ENCODE measurements around the gene ATP6V0B. TPM values are rescaled to one million over a fixed set of nuclear protein-coding genes. Genes with fewer than 3 reads are reported as not detected.
A peak's percentile ranks its signal among the peaks of the same experiment; 100 is the strongest.

Gene ATP6V0B
- total and polyA plus RNA-seq, 2 of the 8 experiments (the other 6 are each of a cell fraction or from before 2014, with no cell fraction given): 105 to 308 TPM

GRCh38 chr1:43930168-43930948 lies 44.4 kb upstream of the ATP6V0B start:
- H3K23ac ChIP-seq (ENCODE audit: insufficient read length): no peak overlapping the region
- H3K9ac ChIP-seq (replicated peaks in 1 of 4; ENCODE audit: extremely low read depth in 1 of 4, low read depth in 3 of 4, low read length in 3 of 4): no peak overlapping the region
- H2BK20ac ChIP-seq (ENCODE audit: low read length): no peak overlapping the region
- POLR2A ChIA-PET (ENCODE audit: partially characterized antibody): interaction anchor here (0.7 to 8.0 kb wide), 12 partner anchors 9 to 223 kb away, joined by 3 to 89 read pairs (median 3); partner anchors contain the start of genes IPO13 and ST3GAL3
- FAIRE-seq (no peak), DNase-seq (ENCODE audit: low read depth in 1 of 2, low spot score in 2 of 2) (peak in 1 of 2 experiments; percentile 68)
- H4K20me1 ChIP-seq (replicated peaks in 1 of 2; ENCODE audit: control insufficient read depth in 1 of 2, insufficient read depth in 2 of 2, low read length in 2 of 2): no peaks in the 10 kb centered on the region
- H2BK120ac ChIP-seq (replicated peaks; ENCODE audit: low read depth, low read length): no peak overlapping the region
- no peak overlapping the region for H4K8ac ChIP-seq (ENCODE audit: extremely low read depth, insufficient read depth, low read length)
- peaks cover 9 to 22% (median 17%) of the 10 kb centered on the region in 4 experiments for H3K4me1 ChIP-seq (replicated peaks in 1 of 4; ENCODE audit: control insufficient read depth in 3 of 4, insufficient read depth in 4 of 4, low read length in 3 of 4)
- H3K4me3 ChIP-seq (ENCODE audit: extremely low read depth in 1 of 4, insufficient read depth in 2 of 4, low read depth in 3 of 4, low read length in 4 of 4): no peak overlapping the region
- H2AK5ac ChIP-seq (ENCODE audit: low read depth, low read length): no peak overlapping the region; the same call in 1 of the 2 replicates
- no peak overlapping the region for H2AFZ ChIP-seq (ENCODE audit: low read length)
- no peak overlapping the region for H3K4me2 ChIP-seq (ENCODE audit: insufficient read depth in 1 of 2, low read depth in 2 of 2, low read length in 2 of 2)
- H4K91ac ChIP-seq (replicated peaks; ENCODE audit: insufficient read length, low read length): peak overlapping the region; percentile 22
- H3K4ac ChIP-seq (replicated peaks; ENCODE audit: insufficient read length, low read depth, low read length): no peak overlapping the region
- H3K27me3 ChIP-seq (replicated peaks in 1 of 4; ENCODE audit: control insufficient read depth in 3 of 4, extremely low read depth in 1 of 4, insufficient read depth in 3 of 4, low read length in 3 of 4): peaks cover 0 to 8% (median 4%) of the 10 kb centered on the region in 4 experiments; a peak in 5 of 7 replicates
- H2BK15ac ChIP-seq (ENCODE audit: low read length): peak overlapping the region; percentile 89; the same call in 1 of the 2 replicates
- WGBS, 2 experiments (ENCODE audit: extremely low coverage in 1 of 2, insufficient coverage in 1 of 2, insufficient read length in 1 of 2, insufficient replicate concordance in 2 of 2, low coverage in 1 of 2, low lambda C conversion rate in 2 of 2, missing lambda C conversion rate in 1 of 2): 88% methylated on average over 10 of the region's 10 CpGs; no CpG with 5 or more reads in 1 of the 2 experiments
- H4K5ac ChIP-seq (ENCODE audit: insufficient read length, low read depth, low read length): no peak overlapping the region
- peak overlapping the region; percentile 83 for H2BK5ac ChIP-seq (ENCODE audit: low read depth, low read length)
- peak overlapping the region; percentile 80 for H3K18ac ChIP-seq (ENCODE audit: extremely low read depth, low read length)
- no peaks in the 10 kb centered on the region for H3K9me3 ChIP-seq (ENCODE audit: insufficient read depth in 2 of 2, low read depth in 1 of 2, low read length in 1 of 2)
- no peak overlapping the region for H3K14ac ChIP-seq (ENCODE audit: insufficient read length)
- H3K79me1 ChIP-seq (ENCODE audit: low read depth, low read length): no peaks in the 10 kb centered on the region
- no peaks in the 10 kb centered on the region for H3K79me2 ChIP-seq (ENCODE audit: control insufficient read depth in 1 of 2, insufficient read depth in 2 of 2, low read length in 2 of 2)
- peaks cover 7% of the 10 kb centered on the region; the same call in 1 of the 2 replicates for H3K23me2 ChIP-seq (ENCODE audit: low read depth, low read length)
- H3K27ac ChIP-seq (ENCODE audit: low read depth, low read length): no peak overlapping the region
- H2BK12ac ChIP-seq (ENCODE audit: low read depth, low read length): peak overlapping the region; percentile 97; the same call in 1 of the 2 replicates
- CTCF ChIA-PET (ENCODE audit: partially characterized antibody): interaction anchor here (0.5 to 18.6 kb wide), 67 partner anchors 9 to 1063 kb away, joined by 3 to 618 read pairs (median 4); partner anchors contain the start of genes B4GALT2, IPO13 and SLC6A9
- no peaks in the 10 kb centered on the region for H3K36me3 ChIP-seq (ENCODE audit: control insufficient read depth in 2 of 4, insufficient read depth in 4 of 4, low read length in 3 of 4)
- no peak overlapping the region for H3K56ac ChIP-seq (replicated peaks; ENCODE audit: insufficient read length, low read depth, low read length)
- TF ChIP-seq RAD21 (IDR thresholded peaks at IDR 0.05 in 1 of 2, conservative IDR thresholded peaks at IDR 0.05 in 1 of 2; ENCODE audit: low read depth in 2 of 2, low read length in 2 of 2): peak; percentile 43 to 64; a peak in 3 of 4 replicates
- no peak for TF ChIP-seq TBP (IDR thresholded peaks at IDR 0.05; ENCODE audit: low read depth, low read length)
- TF ChIP-seq POU5F1 (IDR thresholded peaks at IDR 0.05; ENCODE audit: low read depth, low read length): no peak
- TF ChIP-seq ZNF274 (IDR thresholded peaks at IDR 0.05; ENCODE audit: borderline replicate concordance, extremely low read depth, low read length): no peak
- TF ChIP-seq NANOG (IDR thresholded peaks at IDR 0.05; ENCODE audit: insufficient read depth, low read depth, low read length, poor library complexity, severe bottlenecking): no peak
- TF ChIP-seq CHD2 (IDR thresholded peaks at IDR 0.05; ENCODE audit: low read length): no peak
- TF ChIP-seq CTCF (IDR thresholded peaks at IDR 0.05; ENCODE audit: control extremely low read depth in 1 of 3, insufficient read depth in 1 of 3, low read depth in 1 of 3, low read length in 3 of 3): peak in 2 of 3 experiments; percentile 70 to 80; a peak in 3 of 4 replicates
